SK-N-MC (cell line): ENCODE measurements around the gene KIAA1958.

Experiments used
- EZH2 ChIP-seq: fragments of 200-600 bp; sonication (generic); IDR thresholded peaks from one replicate; pipeline ENCODE4 v1.6.1; 2017; ENCODE audit warnings: antibody characterized with exemption
- FOXP2 ChIP-seq: optimal IDR thresholded peaks from 2 replicates; pipeline ENCODE3; 2011; ENCODE audit warnings: mild to moderate bottlenecking, moderate library complexity; ENCODE audit not compliant: insufficient read depth; ENCODE audit errors: extremely low read length, control extremely low read depth
- POLR2AphosphoS5 ChIP-seq: IDR thresholded peaks from 2 replicates; pipeline ENCODE4 v1.6.1; 2012; ENCODE audit warnings: mild to moderate bottlenecking, low read depth, low read length, borderline replicate concordance

DNA sequence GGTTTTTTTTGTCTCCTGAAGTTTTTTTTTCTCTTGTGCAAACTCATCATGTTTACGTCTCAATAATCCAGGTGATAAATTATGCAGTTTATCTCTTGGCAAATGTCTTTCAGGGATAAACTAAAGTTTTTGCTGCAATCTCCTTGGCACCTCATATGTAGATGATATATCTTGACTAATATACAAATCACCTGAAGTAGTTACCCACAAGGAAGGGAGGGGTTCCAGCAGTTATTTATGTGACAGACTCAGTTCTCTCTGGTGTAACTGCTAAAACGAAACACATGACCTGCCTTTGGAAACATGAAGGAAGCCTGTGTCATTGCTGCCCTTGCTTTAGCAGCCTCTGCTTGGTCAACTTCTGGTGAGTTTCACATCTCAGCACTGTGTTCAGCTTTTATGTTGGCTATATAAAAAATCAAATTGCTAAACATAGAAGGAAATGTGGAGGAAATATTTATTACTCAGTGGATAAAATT, 39.3 kb upstream of the KIAA1958 start:
- TF ChIP-seq POLR2AphosphoS5 (no peak), FOXP2 (no peak), EZH2 (no peak)
